H9 (cell line): Measurements from ENCODE around the gene PDE2A. TPM values are rescaled to one million over a fixed set of nuclear protein-coding genes. Genes with fewer than 3 reads are reported as not detected.

ENCODE experiments used
- DNase-seq: peaks from one replicate; pipeline ENCODE4 v3.0.0-alpha.2; 2017
- H2AFZ ChIP-seq: one replicate; pipeline ENCODE4 v1.6.1; 2013; ENCODE audit warnings: mild to moderate bottlenecking, low read length, control low read depth, moderate library complexity
- H2AK5ac ChIP-seq: 2 replicates; pipeline ENCODE4 v1.6.1; 2013; ENCODE audit warnings: low read length, control low read depth, mixed read lengths; ENCODE audit not compliant: insufficient read length
- H2BK120ac ChIP-seq: one replicate; pipeline ENCODE4 v1.6.1; 2013; ENCODE audit warnings: low read depth, mild to moderate bottlenecking, low read length, control low read depth, inconsistent platforms; ENCODE audit not compliant: poor library complexity, severe bottlenecking
- H2BK12ac ChIP-seq: 2 replicates; pipeline ENCODE4 v1.6.1; 2013; ENCODE audit warnings: low read length, control low read depth, mixed read lengths, low read depth; ENCODE audit not compliant: insufficient read length
- H2BK15ac ChIP-seq: 2 replicates; pipeline ENCODE4 v1.6.1; 2013; ENCODE audit warnings: low read depth, low read length, control low read depth
- H2BK20ac ChIP-seq: one replicate; pipeline ENCODE4 v1.6.1; 2013; ENCODE audit warnings: low read depth, mild to moderate bottlenecking, low read length, control low read depth, inconsistent platforms; ENCODE audit not compliant: poor library complexity, severe bottlenecking
- H2BK5ac ChIP-seq: 2 replicates; pipeline ENCODE4 v1.6.1; 2013; ENCODE audit warnings: low read length, control low read depth, mixed read lengths; ENCODE audit not compliant: insufficient read length
- H3K14ac ChIP-seq: 2 replicates; pipeline ENCODE4 v1.6.1; 2013; ENCODE audit warnings: low read length, control low read depth; ENCODE audit not compliant: insufficient read depth
- H3K18ac ChIP-seq: 2 replicates; pipeline ENCODE4 v1.6.1; 2013; ENCODE audit warnings: low read depth, mild to moderate bottlenecking, mixed read lengths, low read length, control low read depth; ENCODE audit not compliant: insufficient read length
- H3K23ac ChIP-seq: 2 replicates; pipeline ENCODE4 v1.6.1; 2013; ENCODE audit warnings: low read length, control low read depth, mixed read lengths, low read depth; ENCODE audit not compliant: insufficient read length
- H3K23me2 ChIP-seq: 2 replicates; pipeline ENCODE4 v1.6.1; 2013; ENCODE audit warnings: low read depth, mild to moderate bottlenecking, mixed read lengths, low read length, control low read depth; ENCODE audit not compliant: insufficient read length, poor library complexity, severe bottlenecking
- H3K27ac ChIP-seq: 2 replicates; pipeline ENCODE4 v1.5.1; 2013; ENCODE audit warnings: low read length, control low read depth, mixed read lengths, low read depth; ENCODE audit not compliant: insufficient read length
- H3K27me3 ChIP-seq: 2 replicates; pipeline ENCODE4 v1.6.1; 2013; ENCODE audit warnings: low read length, control low read depth, inconsistent platforms; ENCODE audit not compliant: insufficient read depth
- H3K4ac ChIP-seq: 2 replicates; pipeline ENCODE4 v1.6.1; 2013; ENCODE audit warnings: low read depth, mild to moderate bottlenecking, control low read depth, inconsistent platforms, low read length, moderate library complexity
- H3K4me1 ChIP-seq: 2 replicates; pipeline ENCODE4 v1.6.1; 2013; ENCODE audit warnings: low read length, control low read depth, inconsistent platforms; ENCODE audit not compliant: insufficient read depth
- H3K4me2 ChIP-seq: 2 replicates; pipeline ENCODE4 v1.6.1; 2013; ENCODE audit warnings: low read length, control low read depth, mixed read lengths; ENCODE audit not compliant: insufficient read length, insufficient read depth
- H3K56ac ChIP-seq: 2 replicates; pipeline ENCODE4 v1.6.1; 2013; ENCODE audit warnings: low read depth, mild to moderate bottlenecking, mixed read lengths, low read length, control low read depth; ENCODE audit not compliant: insufficient read length
- H3K79me1 ChIP-seq: 2 replicates; pipeline ENCODE4 v1.6.1; 2013; ENCODE audit warnings: low read depth, mild to moderate bottlenecking, moderate library complexity, low read length, control low read depth, inconsistent platforms; ENCODE audit not compliant: insufficient read depth, poor library complexity, severe bottlenecking
- H3K79me2 ChIP-seq: 2 replicates; pipeline ENCODE4 v1.6.1; 2013; ENCODE audit warnings: low read length, control low read depth, inconsistent platforms; ENCODE audit not compliant: insufficient read depth
- H3K9ac ChIP-seq: 2 replicates; pipeline ENCODE4 v1.6.1; 2013; ENCODE audit warnings: low read length, control low read depth, mixed read lengths; ENCODE audit not compliant: insufficient read length; ENCODE audit errors: extremely low read depth
- H3K9me3 ChIP-seq: one replicate; pipeline ENCODE4 v1.6.1; 2013; ENCODE audit warnings: low read depth, low read length, inconsistent platforms; ENCODE audit not compliant: control insufficient read depth
- H3T11ph ChIP-seq: one replicate; pipeline ENCODE4 v1.6.1; 2013; ENCODE audit warnings: mild to moderate bottlenecking, low read length, control low read depth, inconsistent platforms
- H4K20me1 ChIP-seq: one replicate; pipeline ENCODE4 v1.6.1; 2013; ENCODE audit not compliant: control insufficient read depth, insufficient read length, insufficient read depth
- H4K5ac ChIP-seq: 2 replicates; pipeline ENCODE4 v1.6.1; 2013; ENCODE audit warnings: low read depth, mild to moderate bottlenecking, mixed read lengths, low read length, control low read depth; ENCODE audit not compliant: insufficient read length
- H4K8ac ChIP-seq: replicated peaks from 2 replicates; pipeline ENCODE4 v1.6.1; 2013; ENCODE audit warnings: low read length, control low read depth, mixed read lengths, low read depth; ENCODE audit not compliant: insufficient read length
- H4K91ac ChIP-seq: 2 replicates; pipeline ENCODE4 v1.6.1; 2013; ENCODE audit warnings: low read depth, mild to moderate bottlenecking, moderate library complexity, mixed read lengths, low read length, control low read depth; ENCODE audit not compliant: insufficient read length
- H3K27ac Mint-ChIP-seq, 3 experiments: 2 replicates in 2 of 3; 3 replicates in 1 of 3; pipeline ENCODE4 v1.8.0; 2020 to 2021; ENCODE audit warnings: mixed read lengths in 3 of 3, mild to moderate bottlenecking in 1 of 3, moderate library complexity in 1 of 3
- H3K27me3 Mint-ChIP-seq: 2 replicates; pipeline ENCODE4 v1.8.0; 2021; ENCODE audit warnings: low read depth, mild to moderate bottlenecking, moderate library complexity, mixed read lengths
- H3K36me3 Mint-ChIP-seq, 3 experiments: 2 replicates in 2 of 3; 3 replicates in 1 of 3; pipeline ENCODE4 v1.8.0; 2020 to 2021; ENCODE audit warnings: low read depth in 3 of 3, mixed read lengths in 3 of 3; ENCODE audit not compliant: insufficient read depth in 1 of 3
- H3K4me1 Mint-ChIP-seq, 2 experiments: 2 replicates each; pipeline ENCODE4 v1.8.0; 2020; ENCODE audit warnings: mixed read lengths in 2 of 2
- H3K4me3 Mint-ChIP-seq, 2 experiments: 2 replicates in 1 of 2; 3 replicates in 1 of 2; pipeline ENCODE4 v1.8.0; 2020 to 2021; ENCODE audit warnings: mild to moderate bottlenecking in 2 of 2, mixed read lengths in 2 of 2, moderate library complexity in 1 of 2
- H3K9me3 Mint-ChIP-seq, 2 experiments: 2 replicates in 1 of 2; 3 replicates in 1 of 2; pipeline ENCODE4 v1.8.0; 2020; ENCODE audit warnings: mild to moderate bottlenecking in 2 of 2, mixed read lengths in 2 of 2, moderate library complexity in 1 of 2
- CTCF ChIP-seq: fragments of 200-600 bp; sonication (generic); conservative IDR thresholded peaks from 3 replicates; pipeline ENCODE4 v1.8.0; 2021; ENCODE audit warnings: antibody characterized with exemption, mild to moderate bottlenecking
- WGBS: extraction: QIAGEN DNeasy Blood & Tissue Kit; methylation state at CpG from one replicate; pipeline ENCODE4 v1.1.7; 2013; ENCODE audit warnings: missing lambda C conversion rate, low lambda C conversion rate, mixed read lengths; ENCODE audit not compliant: insufficient read length; ENCODE audit errors: extremely low coverage; 5-methylcytosine and 5-hydroxymethylcytosine counted together
- total RNA-seq: library from RNA; stranded (reverse); gene quantifications from 2 replicates; pipeline ENCODE4 v1.2.1, GENCODE V29; 2021

The PDE2A gene
- total RNA-seq, 1 experiment from 2014 or later = 3.4 TPM

DNA sequence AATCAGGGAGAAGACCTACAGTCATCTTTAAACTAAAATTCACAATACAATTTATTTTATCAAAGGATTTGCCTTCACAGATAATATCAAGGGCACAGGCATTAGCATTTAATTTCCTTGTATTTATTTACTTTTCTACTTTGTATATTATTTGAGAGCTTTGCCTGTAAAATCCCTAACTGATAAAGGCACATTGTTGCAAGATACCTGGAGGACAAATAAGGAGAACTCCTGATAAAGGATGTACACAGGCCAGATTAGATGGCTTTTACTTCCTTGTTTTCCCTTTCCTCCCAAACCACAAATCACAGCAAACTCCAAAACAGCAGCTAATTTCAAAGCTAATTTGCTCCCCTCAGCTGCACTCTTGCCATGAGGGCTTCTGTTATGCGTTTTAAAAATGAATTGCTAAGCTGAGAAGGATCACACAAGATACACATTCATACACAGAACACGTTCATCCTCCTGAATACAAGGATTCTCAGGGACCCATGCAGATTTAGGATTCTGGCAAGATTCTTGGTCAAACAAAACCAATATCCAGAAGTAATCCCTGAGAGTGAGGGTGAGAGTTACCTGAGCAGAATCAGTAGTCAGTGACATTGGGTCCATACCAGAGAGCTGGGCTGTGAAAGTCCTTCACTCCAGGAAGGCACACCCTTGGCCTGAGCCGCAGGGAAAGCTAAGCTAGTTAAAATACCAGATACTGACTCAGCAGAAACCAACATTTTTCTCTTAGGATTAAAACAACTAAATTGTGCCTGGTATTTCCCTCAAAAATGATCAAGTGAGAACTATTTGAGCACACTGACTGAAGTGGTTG is 139.6 kb downstream of the PDE2A start:
- peak overlapping the region; percentile 26 for H3K4me2 ChIP-seq
- H2BK5ac ChIP-seq = no peak overlapping the region
- H3K79me2 ChIP-seq = no peaks in the 10 kb centered on the region
- no peak overlapping the region for H2BK20ac ChIP-seq
- H3K27me3 Mint-ChIP-seq = peaks cover 12% of the 10 kb centered on the region
- no peak overlapping the region for H4K5ac ChIP-seq
- H4K20me1 ChIP-seq = no peaks in the 10 kb centered on the region
- no peak for TF ChIP-seq CTCF
- H3K4me1 Mint-ChIP-seq = peaks cover 24 to 27% of the 10 kb centered on the region in 2 experiments
- H4K8ac ChIP-seq = no peak overlapping the region
- peak overlapping the region; percentile 38 for H3K27ac ChIP-seq
- no peaks in the 10 kb centered on the region for H3K23me2 ChIP-seq
- H2BK15ac ChIP-seq = no peak overlapping the region
- no peak overlapping the region for H3K14ac ChIP-seq
- H3K56ac ChIP-seq = no peak overlapping the region
- H4K91ac ChIP-seq = no peak overlapping the region
- peak overlapping the region; percentile 81 for H2AFZ ChIP-seq
- H3K36me3 Mint-ChIP-seq = peaks cover 0 to 4% (median 0%) of the 10 kb centered on the region in 3 experiments; a peak in 1 of 7 replicates
- no peaks in the 10 kb centered on the region for H3K27me3 ChIP-seq
- no peaks in the 10 kb centered on the region for H3K79me1 ChIP-seq
- H2BK12ac ChIP-seq = no peak overlapping the region
- H3K4me1 ChIP-seq = peaks cover 4% of the 10 kb centered on the region; the same call in 1 of the 2 replicates
- DNase-seq = no peak
- no peaks in the 10 kb centered on the region for H3K9me3 ChIP-seq
- no peak overlapping the region for H3K9ac ChIP-seq
- H3K4me3 Mint-ChIP-seq = peak overlapping the region in 1 of 2 experiments; percentile 13; a peak in 1 of 5 replicates
- WGBS = no CpG with 5 or more reads among the region's 3 CpGs
- no peak overlapping the region for H2AK5ac ChIP-seq
- no peak overlapping the region for H3T11ph ChIP-seq
- no peak overlapping the region for H3K23ac ChIP-seq
- peak overlapping the region; percentile 48 to 93 (median 88); a peak in 6 of 7 replicates for H3K27ac Mint-ChIP-seq
- H3K4ac ChIP-seq = no peak overlapping the region
- no peaks in the 10 kb centered on the region for H3K9me3 Mint-ChIP-seq
- H2BK120ac ChIP-seq = no peak overlapping the region
- no peak overlapping the region for H3K18ac ChIP-seq
